ENCODE measurements around the gene ALK. TPM values are rescaled to one million over a fixed set of nuclear protein-coding genes. Genes with fewer than 3 reads are reported as not detected.

Gene ALK
- total and polyA plus RNA-seq, 2 donors (not counting 1 experiment from before 2014, with no cell fraction given): under 0.01 to 0.02 TPM

DNA sequence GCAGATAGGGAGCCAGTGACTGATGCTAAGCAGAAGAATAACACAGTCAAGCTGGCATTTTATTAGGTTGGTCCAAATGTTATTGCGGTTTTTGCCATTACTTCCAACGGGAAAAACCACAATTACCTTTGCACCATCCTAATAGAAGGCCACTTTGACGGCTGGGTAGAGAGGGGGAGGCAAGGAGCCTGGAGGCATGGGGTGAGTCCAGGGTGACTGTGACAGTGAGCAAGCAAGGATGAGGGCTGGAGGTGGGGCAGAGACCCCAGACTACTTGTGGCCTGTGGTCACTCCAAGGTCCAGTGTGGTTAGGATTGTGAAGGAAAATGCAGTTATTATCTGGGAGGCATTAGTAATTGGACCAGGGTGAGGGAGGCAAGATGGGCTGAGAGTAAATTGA is 416.6 kb downstream of the ALK start:
- Histone ChIP-seq H4K20me1 (ENCODE audit: control insufficient read depth, extremely low read depth, insufficient read depth, low read length) (no peaks in the 10 kb centered on the region), H2AFZ (ENCODE audit: low read length) (no peak overlapping the region), H3K4me1 (ENCODE audit: control insufficient read depth, extremely low read depth, insufficient read depth, low read length) (peaks cover 4% of the 10 kb centered on the region), H3K4me3 (replicated peaks in 1 of 4; ENCODE audit: control extremely low read depth in 1 of 4, insufficient read depth in 1 of 4, low read depth in 3 of 4, low read length in 4 of 4) (no peak overlapping the region), H3K27me3 (ENCODE audit: control insufficient read depth, insufficient read depth, low read length) (no peaks in the 10 kb centered on the region), H3K9me3 (ENCODE audit: control insufficient read depth, insufficient read depth, low read depth, low read length) (no peaks in the 10 kb centered on the region), H3K9ac (ENCODE audit: insufficient read depth, low read length) (no peak overlapping the region), H3K79me2 (ENCODE audit: control insufficient read depth, insufficient read depth, low read length) (no peaks in the 10 kb centered on the region), H3K27ac (ENCODE audit: insufficient read depth, low read length) (no peak overlapping the region), H3K4me2 (ENCODE audit: extremely low read depth, insufficient read depth, low read length) (no peak overlapping the region), H3K36me3 (ENCODE audit: control insufficient read depth, insufficient read depth, low read length) (no peaks in the 10 kb centered on the region)
- TF ChIP-seq EZH2 (IDR thresholded peaks at IDR 0.05; ENCODE audit: low read length, missing control alignments): no peak
- TF ChIP-seq CTCF (conservative IDR thresholded peaks at IDR 0.05 in 1 of 2, IDR thresholded peaks at IDR 0.05 in 1 of 2; ENCODE audit: low read depth in 1 of 2, low read length in 2 of 2): no peak
- no peak for DNase-seq (ENCODE audit: low read depth in 2 of 2)

GRCh38 chr2:29502460-29502911 is 418.9 kb downstream of the ALK start:
- Histone ChIP-seq H3K79me2 (ENCODE audit: control insufficient read depth, insufficient read depth, low read length) (no peaks in the 10 kb centered on the region), H3K9me3 (ENCODE audit: control insufficient read depth, insufficient read depth, low read depth, low read length) (no peaks in the 10 kb centered on the region), H3K9ac (ENCODE audit: insufficient read depth, low read length) (no peak overlapping the region), H3K27ac (ENCODE audit: insufficient read depth, low read length) (no peak overlapping the region), H2AFZ (ENCODE audit: low read length) (no peak overlapping the region), H4K20me1 (ENCODE audit: control insufficient read depth, extremely low read depth, insufficient read depth, low read length) (no peaks in the 10 kb centered on the region), H3K27me3 (ENCODE audit: control insufficient read depth, insufficient read depth, low read length) (no peaks in the 10 kb centered on the region), H3K4me3 (replicated peaks in 1 of 4; ENCODE audit: control extremely low read depth in 1 of 4, insufficient read depth in 1 of 4, low read depth in 3 of 4, low read length in 4 of 4) (no peak overlapping the region), H3K4me1 (ENCODE audit: control insufficient read depth, extremely low read depth, insufficient read depth, low read length) (peaks cover 4% of the 10 kb centered on the region), H3K4me2 (ENCODE audit: extremely low read depth, insufficient read depth, low read length) (no peak overlapping the region), H3K36me3 (ENCODE audit: control insufficient read depth, insufficient read depth, low read length) (no peaks in the 10 kb centered on the region)
- TF ChIP-seq CTCF (conservative IDR thresholded peaks at IDR 0.05 in 1 of 2, IDR thresholded peaks at IDR 0.05 in 1 of 2; ENCODE audit: low read depth in 1 of 2, low read length in 2 of 2): no peak
- TF ChIP-seq EZH2 (IDR thresholded peaks at IDR 0.05; ENCODE audit: low read length, missing control alignments): no peak
- peak in 1 of 2 donors; percentile 78 for DNase-seq (ENCODE audit: low read depth in 2 of 2)

- Histone ChIP-seq H3K9me3 (ENCODE audit: control insufficient read depth, insufficient read depth, low read depth, low read length) (no peaks in the 10 kb centered on the region), H3K27me3 (ENCODE audit: control insufficient read depth, insufficient read depth, low read length) (no peaks in the 10 kb centered on the region), H3K79me2 (ENCODE audit: control insufficient read depth, insufficient read depth, low read length) (no peaks in the 10 kb centered on the region), H3K4me2 (ENCODE audit: extremely low read depth, insufficient read depth, low read length) (no peak overlapping the region), H2AFZ (ENCODE audit: low read length) (no peak overlapping the region), H3K4me3 (replicated peaks in 1 of 4; ENCODE audit: control extremely low read depth in 1 of 4, insufficient read depth in 1 of 4, low read depth in 3 of 4, low read length in 4 of 4) (no peak overlapping the region), H3K36me3 (ENCODE audit: control insufficient read depth, insufficient read depth, low read length) (no peaks in the 10 kb centered on the region), H3K27ac (ENCODE audit: insufficient read depth, low read length) (no peak overlapping the region), H3K4me1 (ENCODE audit: control insufficient read depth, extremely low read depth, insufficient read depth, low read length) (peaks cover 4% of the 10 kb centered on the region), H4K20me1 (ENCODE audit: control insufficient read depth, extremely low read depth, insufficient read depth, low read length) (no peaks in the 10 kb centered on the region), H3K9ac (ENCODE audit: insufficient read depth, low read length) (no peak overlapping the region)
- TF ChIP-seq CTCF (conservative IDR thresholded peaks at IDR 0.05 in 1 of 2, IDR thresholded peaks at IDR 0.05 in 1 of 2; ENCODE audit: low read depth in 1 of 2, low read length in 2 of 2): no peak
- no peak for TF ChIP-seq EZH2 (IDR thresholded peaks at IDR 0.05; ENCODE audit: low read length, missing control alignments)
- DNase-seq (ENCODE audit: low read depth in 2 of 2): no peak
These were observed 424.0 kb downstream of the ALK start for GRCh38 chr2:29497375-29497774.
